ENCODE measurements around the gene MACROD2.
"Not testable (repeated sequence)": the region's sequence is repeated elsewhere in the genome, so short reads cannot be mapped to it uniquely, and the experiment has no call there.

The MACROD2 gene

DNA sequence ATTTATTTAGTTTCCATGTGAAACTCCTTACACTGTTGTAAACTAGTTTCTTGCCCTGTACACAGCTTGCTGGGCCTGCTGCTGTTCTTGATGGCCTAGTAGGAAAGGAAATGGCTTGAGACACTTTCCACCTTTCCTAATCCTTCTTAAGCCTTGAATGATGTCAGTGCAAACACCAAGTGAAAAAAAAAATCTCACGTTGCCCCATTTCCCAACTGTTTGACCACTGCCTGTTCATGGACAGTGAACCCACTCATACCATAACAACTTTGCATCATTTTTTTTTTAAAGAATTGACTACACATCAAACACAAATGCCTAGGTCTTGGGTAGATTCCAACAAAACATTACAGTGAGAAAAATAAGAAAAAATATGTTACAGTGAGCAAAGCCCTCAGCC is 995.7 kb downstream of the MACROD2 start:
- H3K4me3 ChIP-seq (ENCODE audit: low read length in 2 of 2), result no peak overlapping the region
- H3K4me1 ChIP-seq (ENCODE audit: control insufficient read depth, insufficient read depth, low read length), result no peaks in the 10 kb centered on the region
- H3K9ac ChIP-seq (ENCODE audit: low read length in 2 of 2), result no peak overlapping the region
- no peaks in the 10 kb centered on the region for H3K27me3 ChIP-seq (ENCODE audit: control insufficient read depth in 1 of 2, insufficient read depth in 2 of 2, low read length in 2 of 2)
- H3K36me3 ChIP-seq (ENCODE audit: control insufficient read depth in 2 of 2, insufficient read depth in 2 of 2, low read length in 2 of 2), result no peaks in the 10 kb centered on the region
- no peaks in the 10 kb centered on the region for H3K9me3 ChIP-seq (ENCODE audit: control insufficient read depth in 2 of 2, low read length in 2 of 2)
- no peak overlapping the region for H3K27ac ChIP-seq (ENCODE audit: low read length)

DNA sequence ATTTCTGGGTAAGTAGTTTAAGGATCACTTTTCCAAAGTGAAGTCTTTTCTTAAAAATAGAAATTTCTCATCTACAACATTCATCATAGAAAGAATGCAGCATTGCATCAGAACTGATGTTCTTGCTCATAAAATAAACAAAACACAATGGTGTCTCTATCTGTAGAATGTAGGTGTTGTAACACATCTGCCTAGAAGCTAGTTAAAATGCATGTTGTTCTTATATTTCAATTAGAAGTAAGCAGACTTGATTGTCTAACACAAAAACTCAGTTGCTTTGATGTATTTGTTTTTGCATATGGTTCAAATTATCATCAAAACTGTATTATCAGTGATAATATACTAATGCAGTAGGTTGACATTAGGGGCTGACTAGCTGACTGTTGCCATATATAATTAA is 996.8 kb downstream of the MACROD2 start:
- H3K9me3 ChIP-seq (ENCODE audit: control insufficient read depth in 2 of 2, low read length in 2 of 2), result peaks cover 0 to 2% of the 10 kb centered on the region in 2 donors
- H3K27ac ChIP-seq (ENCODE audit: low read length), result no peak overlapping the region
- H3K4me3 ChIP-seq (ENCODE audit: low read length in 2 of 2), result no peak overlapping the region
- H3K9ac ChIP-seq (ENCODE audit: low read length in 2 of 2), result no peak overlapping the region
- H3K27me3 ChIP-seq (ENCODE audit: control insufficient read depth in 1 of 2, insufficient read depth in 2 of 2, low read length in 2 of 2), result no peaks in the 10 kb centered on the region
- no peaks in the 10 kb centered on the region for H3K36me3 ChIP-seq (ENCODE audit: control insufficient read depth in 2 of 2, insufficient read depth in 2 of 2, low read length in 2 of 2)
- H3K4me1 ChIP-seq (ENCODE audit: control insufficient read depth, insufficient read depth, low read length), result no peaks in the 10 kb centered on the region

DNA sequence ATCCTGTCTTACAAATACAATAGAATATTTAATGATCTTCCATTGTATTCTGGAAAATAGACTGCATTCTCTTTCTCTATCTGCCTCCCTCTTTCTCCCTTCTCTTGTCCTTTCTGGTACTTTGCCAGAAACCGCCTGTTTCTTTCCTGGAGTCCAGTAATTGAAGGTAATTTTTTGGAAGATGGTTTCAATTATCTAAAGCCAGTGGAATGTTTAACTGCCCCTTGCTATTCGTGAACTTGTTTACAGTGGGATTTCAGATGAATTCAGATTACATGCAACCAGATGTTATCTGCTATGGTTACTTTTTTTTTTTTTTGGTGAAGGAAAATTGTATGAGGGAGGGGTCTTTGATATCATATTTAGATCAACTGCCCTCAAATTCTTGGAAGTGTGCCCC is 997.6 kb downstream of the MACROD2 start:
- Histone ChIP-seq H3K27ac (ENCODE audit: low read length) (no peak overlapping the region), H3K27me3 (ENCODE audit: control insufficient read depth in 1 of 2, insufficient read depth in 2 of 2, low read length in 2 of 2) (no peaks in the 10 kb centered on the region), H3K36me3 (ENCODE audit: control insufficient read depth in 2 of 2, insufficient read depth in 2 of 2, low read length in 2 of 2) (no peaks in the 10 kb centered on the region), H3K4me3 (ENCODE audit: low read length in 2 of 2) (no peak overlapping the region), H3K9me3 (ENCODE audit: control insufficient read depth in 2 of 2, low read length in 2 of 2) (peaks cover 2% of the 10 kb centered on the region in 2 donors), H3K4me1 (ENCODE audit: control insufficient read depth, insufficient read depth, low read length) (no peaks in the 10 kb centered on the region), H3K9ac (ENCODE audit: low read length in 2 of 2) (no peak overlapping the region)

DNA sequence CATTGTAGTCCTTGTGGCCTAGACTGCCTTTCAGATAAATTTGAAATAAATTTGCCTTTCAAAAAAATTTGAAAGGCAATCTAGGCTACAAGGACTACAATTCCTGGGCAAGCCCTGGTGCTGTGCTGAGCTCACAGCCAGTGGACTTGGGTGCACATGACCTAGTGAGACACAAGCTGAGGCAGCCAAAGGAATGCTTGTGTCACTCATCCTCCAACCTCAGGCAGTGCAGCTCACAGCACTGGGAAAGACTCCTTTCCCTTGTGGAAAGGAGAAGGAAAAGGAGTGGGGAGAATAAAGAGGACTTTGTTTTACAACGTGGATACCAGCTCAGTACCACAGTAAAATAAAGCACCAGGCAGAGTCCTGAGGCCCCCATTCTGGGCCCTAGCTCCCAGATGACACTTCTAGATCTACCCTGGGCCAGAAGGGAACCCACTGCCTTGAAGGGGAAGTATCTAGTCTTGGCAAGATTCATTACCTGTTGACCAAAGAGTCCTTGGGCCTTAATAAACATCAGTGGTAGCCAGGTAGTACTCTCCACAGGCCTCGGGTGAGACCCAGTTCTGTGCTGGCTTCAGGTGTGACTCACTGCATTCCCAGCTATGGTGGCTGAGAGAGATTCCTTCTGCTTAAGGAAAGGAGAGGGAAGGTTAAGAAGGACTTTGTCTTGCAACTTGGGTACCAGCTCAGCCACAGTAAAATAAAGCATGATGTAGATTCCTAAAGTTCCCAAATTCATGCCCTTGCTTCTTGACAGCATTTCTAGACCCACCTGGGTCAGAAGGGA is 1001.8 kb downstream of the MACROD2 start:
- no peak overlapping the region for H3K4me3 ChIP-seq (ENCODE audit: low read length in 2 of 2)
- H3K36me3 ChIP-seq (ENCODE audit: control insufficient read depth in 2 of 2, insufficient read depth in 2 of 2, low read length in 2 of 2), result no peaks in the 10 kb centered on the region

DNA sequence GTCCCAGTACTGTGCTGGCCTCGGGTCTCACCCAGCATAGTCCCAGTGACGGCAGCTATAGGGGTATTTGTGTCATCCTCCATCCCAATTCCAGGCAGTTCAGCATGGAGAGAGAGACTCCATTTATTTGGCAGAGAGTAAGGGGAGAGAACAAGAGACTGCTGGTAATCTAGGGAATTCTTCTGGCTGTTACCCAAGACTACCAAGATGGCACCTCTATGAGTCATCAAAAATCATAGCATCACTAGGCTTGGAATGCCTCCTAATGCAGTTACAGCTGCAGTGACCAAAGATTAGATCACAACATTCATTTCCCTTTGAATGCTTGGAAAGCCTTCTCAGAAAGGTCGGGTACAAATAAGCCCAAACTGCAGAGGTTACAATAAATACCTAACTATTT is 1002.5 kb downstream of the MACROD2 start:
- Histone ChIP-seq H3K9me3 (ENCODE audit: control insufficient read depth in 2 of 2, low read length in 2 of 2) (peaks cover 2% of the 10 kb centered on the region in 2 donors), H3K9ac (ENCODE audit: low read length in 2 of 2) (no peak overlapping the region), H3K4me3 (ENCODE audit: low read length in 2 of 2) (no peak overlapping the region), H3K27ac (ENCODE audit: low read length) (no peak overlapping the region), H3K4me1 (ENCODE audit: control insufficient read depth, insufficient read depth, low read length) (no peaks in the 10 kb centered on the region), H3K36me3 (ENCODE audit: control insufficient read depth in 2 of 2, insufficient read depth in 2 of 2, low read length in 2 of 2) (no peaks in the 10 kb centered on the region), H3K27me3 (ENCODE audit: control insufficient read depth in 1 of 2, insufficient read depth in 2 of 2, low read length in 2 of 2) (no peaks in the 10 kb centered on the region)

More for the DNA sequence above, 1001.8 kb downstream of the MACROD2 start:
- Histone ChIP-seq H3K4me1 (ENCODE audit: control insufficient read depth, insufficient read depth, low read length) (no peaks in the 10 kb centered on the region), H3K9me3 (ENCODE audit: control insufficient read depth in 2 of 2, low read length in 2 of 2) (peaks cover 2% of the 10 kb centered on the region in 2 donors), H3K9ac (ENCODE audit: low read length in 2 of 2) (no peak overlapping the region), H3K27ac (ENCODE audit: low read length) (no peak overlapping the region), H3K27me3 (ENCODE audit: control insufficient read depth in 1 of 2, insufficient read depth in 2 of 2, low read length in 2 of 2) (no peaks in the 10 kb centered on the region)

DNA sequence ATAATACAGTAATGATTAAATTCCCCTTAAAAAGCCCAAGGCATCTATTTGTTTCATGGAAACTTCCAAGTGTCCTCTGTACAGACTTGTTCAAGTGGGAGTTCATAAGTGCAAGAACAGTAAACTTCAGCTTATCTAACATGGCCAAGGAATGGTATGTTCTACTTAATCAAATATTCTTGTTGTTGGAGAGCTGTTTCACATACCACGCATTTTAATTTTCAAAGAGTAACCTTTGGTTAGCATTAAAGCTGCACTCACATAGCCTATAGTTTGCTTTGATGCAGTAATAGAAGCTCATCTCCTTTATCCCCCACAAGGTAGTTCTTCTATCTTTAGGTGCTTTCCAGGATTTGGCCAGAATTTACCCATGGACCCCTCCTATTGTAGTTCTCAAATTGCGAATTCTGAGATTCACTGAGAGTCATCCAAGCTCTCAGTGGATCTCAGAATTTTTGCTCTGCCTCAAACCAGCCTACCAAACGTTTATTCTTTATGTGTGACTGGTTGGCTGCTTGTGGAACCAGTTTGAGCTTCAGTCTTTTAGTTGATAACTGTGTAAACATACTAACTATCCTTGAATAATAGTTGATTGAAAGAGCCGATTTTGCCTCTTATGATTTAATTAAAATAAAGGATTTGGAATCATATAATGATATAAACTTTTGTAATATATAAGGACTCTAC is 1010.1 kb downstream of the MACROD2 start:
- Histone ChIP-seq H3K9me3 (ENCODE audit: control insufficient read depth in 2 of 2, low read length in 2 of 2) (no peaks in the 10 kb centered on the region), H3K36me3 (ENCODE audit: control insufficient read depth in 2 of 2, insufficient read depth in 2 of 2, low read length in 2 of 2) (no peaks in the 10 kb centered on the region), H3K27me3 (ENCODE audit: control insufficient read depth in 1 of 2, insufficient read depth in 2 of 2, low read length in 2 of 2) (no peaks in the 10 kb centered on the region), H3K9ac (ENCODE audit: low read length in 2 of 2) (no peak overlapping the region), H3K4me1 (ENCODE audit: control insufficient read depth, insufficient read depth, low read length) (no peaks in the 10 kb centered on the region), H3K4me3 (ENCODE audit: low read length in 2 of 2) (no peak overlapping the region), H3K27ac (ENCODE audit: low read length) (no peak overlapping the region)

DNA sequence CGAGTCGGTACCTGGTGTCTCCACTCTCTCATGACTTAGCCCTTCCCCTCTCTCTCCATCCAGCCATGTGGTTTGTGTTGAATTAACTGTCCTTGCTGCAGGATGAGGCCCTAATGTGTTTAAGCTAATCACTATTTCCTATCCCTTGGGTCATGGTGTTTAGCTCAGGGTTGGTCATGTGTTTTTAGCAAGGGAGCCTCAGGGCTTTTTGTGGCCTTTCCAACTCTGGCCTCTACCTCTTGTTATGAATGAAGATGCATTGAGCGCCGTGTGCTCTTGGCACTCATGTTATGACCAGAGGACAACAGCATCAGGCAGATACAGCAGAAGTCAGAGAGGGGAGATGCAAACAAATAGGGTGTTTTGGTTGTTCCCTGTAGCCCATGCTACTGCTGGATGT is 1016.3 kb downstream of the MACROD2 start:
- no peak overlapping the region for H3K9ac ChIP-seq (ENCODE audit: low read length in 2 of 2)
- no peak overlapping the region for H3K27ac ChIP-seq (ENCODE audit: low read length)
- H3K4me3 ChIP-seq (ENCODE audit: low read length in 2 of 2), result no peak overlapping the region
- no peaks in the 10 kb centered on the region for H3K27me3 ChIP-seq (ENCODE audit: control insufficient read depth in 1 of 2, insufficient read depth in 2 of 2, low read length in 2 of 2)
- no peaks in the 10 kb centered on the region for H3K4me1 ChIP-seq (ENCODE audit: control insufficient read depth, insufficient read depth, low read length)
- no peaks in the 10 kb centered on the region for H3K36me3 ChIP-seq (ENCODE audit: control insufficient read depth in 2 of 2, insufficient read depth in 2 of 2, low read length in 2 of 2)
- H3K9me3 ChIP-seq (ENCODE audit: control insufficient read depth in 2 of 2, low read length in 2 of 2), result no peaks in the 10 kb centered on the region

DNA sequence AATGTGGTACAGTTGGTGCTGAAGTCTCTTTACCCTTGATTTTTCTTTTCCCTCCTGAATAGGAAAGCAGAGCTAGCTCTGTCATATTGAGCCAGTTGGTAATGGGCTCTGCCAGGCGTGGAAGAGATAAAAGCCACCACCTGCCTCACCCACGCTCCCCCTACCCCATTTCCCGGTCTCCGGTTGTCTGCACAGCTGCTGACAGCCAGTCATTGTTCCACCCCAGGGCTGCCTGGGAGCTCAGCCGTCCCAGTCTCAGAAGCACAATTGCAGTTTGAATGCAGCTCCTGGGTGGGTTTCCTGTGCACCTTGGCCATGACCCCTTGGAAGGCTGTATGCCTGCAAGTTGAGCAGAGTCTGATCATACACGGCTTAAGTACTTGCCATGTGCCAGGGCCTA is 1017.2 kb downstream of the MACROD2 start:
- Histone ChIP-seq H3K9ac (ENCODE audit: low read length in 2 of 2) (no peak overlapping the region), H3K9me3 (ENCODE audit: control insufficient read depth in 2 of 2, low read length in 2 of 2) (no peaks in the 10 kb centered on the region), H3K27me3 (ENCODE audit: control insufficient read depth in 1 of 2, insufficient read depth in 2 of 2, low read length in 2 of 2) (no peaks in the 10 kb centered on the region), H3K4me3 (ENCODE audit: low read length in 2 of 2) (no peak overlapping the region), H3K27ac (ENCODE audit: low read length) (no peak overlapping the region), H3K36me3 (ENCODE audit: control insufficient read depth in 2 of 2, insufficient read depth in 2 of 2, low read length in 2 of 2) (no peaks in the 10 kb centered on the region), H3K4me1 (ENCODE audit: control insufficient read depth, insufficient read depth, low read length) (no peaks in the 10 kb centered on the region)

DNA sequence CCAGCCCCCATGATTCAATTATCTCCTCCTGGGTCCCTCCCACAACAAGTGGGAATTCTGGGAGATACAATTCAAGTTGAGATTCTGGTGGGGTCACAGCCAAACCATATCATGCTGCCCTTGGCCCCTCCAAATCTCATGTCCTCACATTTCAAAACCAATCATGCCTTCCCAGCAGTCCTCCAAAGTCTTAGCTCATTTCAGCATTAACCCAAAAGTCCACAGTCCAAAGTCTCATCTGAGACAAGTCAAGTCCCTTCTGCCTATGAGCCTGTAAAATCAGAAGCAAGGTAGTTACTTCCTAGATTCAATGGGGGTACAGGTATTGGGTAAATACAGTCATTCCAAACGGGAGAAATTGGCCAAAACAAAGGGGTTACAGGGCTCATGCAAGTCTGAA is 1021.6 kb downstream of the MACROD2 start:
- H3K27ac ChIP-seq (ENCODE audit: low read length); H3K4me1 ChIP-seq (ENCODE audit: control insufficient read depth, insufficient read depth, low read length); H3K9me3 ChIP-seq (ENCODE audit: control insufficient read depth in 2 of 2, low read length in 2 of 2); H3K4me3 ChIP-seq (ENCODE audit: low read length in 2 of 2); H3K27me3 ChIP-seq (ENCODE audit: control insufficient read depth in 1 of 2, insufficient read depth in 2 of 2, low read length in 2 of 2); H3K9ac ChIP-seq (ENCODE audit: low read length in 2 of 2); H3K36me3 ChIP-seq (ENCODE audit: control insufficient read depth in 2 of 2, insufficient read depth in 2 of 2, low read length in 2 of 2): not testable (repeated sequence)

DNA sequence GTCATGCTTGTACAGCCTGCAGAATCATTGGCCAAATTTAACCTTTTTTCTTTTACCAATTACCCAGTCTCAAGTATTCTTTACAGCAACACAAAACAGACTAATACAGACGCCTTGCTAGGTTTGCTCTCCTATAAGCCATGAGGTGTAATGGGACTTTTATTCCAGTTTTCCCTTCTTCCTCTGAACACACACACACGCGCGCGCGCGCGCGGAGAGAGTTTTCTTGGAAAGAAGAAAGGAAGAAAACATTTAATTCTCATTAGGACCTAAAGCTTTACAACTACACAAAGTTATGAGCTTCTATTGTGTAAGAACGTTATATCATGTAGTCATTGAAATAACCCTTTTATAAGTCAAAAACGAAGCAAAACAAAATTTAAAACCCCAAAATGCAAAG is 1023.6 kb downstream of the MACROD2 start:
- Histone ChIP-seq H3K4me1 (ENCODE audit: control insufficient read depth, insufficient read depth, low read length) (no peaks in the 10 kb centered on the region), H3K36me3 (ENCODE audit: control insufficient read depth in 2 of 2, insufficient read depth in 2 of 2, low read length in 2 of 2) (no peaks in the 10 kb centered on the region), H3K4me3 (ENCODE audit: low read length in 2 of 2) (no peak overlapping the region), H3K27me3 (ENCODE audit: control insufficient read depth in 1 of 2, insufficient read depth in 2 of 2, low read length in 2 of 2) (no peaks in the 10 kb centered on the region), H3K9ac (ENCODE audit: low read length in 2 of 2) (no peak overlapping the region), H3K9me3 (ENCODE audit: control insufficient read depth in 2 of 2, low read length in 2 of 2) (no peaks in the 10 kb centered on the region), H3K27ac (ENCODE audit: low read length) (no peak overlapping the region)

DNA sequence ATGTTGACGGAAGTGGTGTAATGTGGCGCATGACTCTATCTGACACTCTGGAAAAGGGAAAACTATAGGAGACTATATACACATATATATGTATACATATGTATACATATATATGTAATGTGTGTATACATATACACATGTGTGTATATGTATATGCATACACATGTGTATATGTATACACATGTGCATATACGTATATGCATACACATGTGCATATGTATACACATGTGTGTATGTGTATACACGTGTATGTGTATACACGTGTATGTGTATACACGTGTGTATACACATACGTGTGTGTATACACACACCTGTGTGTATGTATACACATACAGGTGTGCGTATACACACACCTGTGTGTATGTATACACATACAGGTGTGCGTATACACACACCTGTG is 1025.5 kb downstream of the MACROD2 start:
- H3K4me3 ChIP-seq (ENCODE audit: low read length in 2 of 2), result no peak overlapping the region
- no peaks in the 10 kb centered on the region for H3K36me3 ChIP-seq (ENCODE audit: control insufficient read depth in 2 of 2, insufficient read depth in 2 of 2, low read length in 2 of 2)
- no peaks in the 10 kb centered on the region for H3K4me1 ChIP-seq (ENCODE audit: control insufficient read depth, insufficient read depth, low read length)
- no peaks in the 10 kb centered on the region for H3K27me3 ChIP-seq (ENCODE audit: control insufficient read depth in 1 of 2, insufficient read depth in 2 of 2, low read length in 2 of 2)
- no peak overlapping the region for H3K27ac ChIP-seq (ENCODE audit: low read length)
- H3K9me3 ChIP-seq (ENCODE audit: control insufficient read depth in 2 of 2, low read length in 2 of 2), result no peaks in the 10 kb centered on the region
- H3K9ac ChIP-seq (ENCODE audit: low read length in 2 of 2), result no peak overlapping the region
